Measurements from ENCODE around the gene L1CAM.

DNA sequence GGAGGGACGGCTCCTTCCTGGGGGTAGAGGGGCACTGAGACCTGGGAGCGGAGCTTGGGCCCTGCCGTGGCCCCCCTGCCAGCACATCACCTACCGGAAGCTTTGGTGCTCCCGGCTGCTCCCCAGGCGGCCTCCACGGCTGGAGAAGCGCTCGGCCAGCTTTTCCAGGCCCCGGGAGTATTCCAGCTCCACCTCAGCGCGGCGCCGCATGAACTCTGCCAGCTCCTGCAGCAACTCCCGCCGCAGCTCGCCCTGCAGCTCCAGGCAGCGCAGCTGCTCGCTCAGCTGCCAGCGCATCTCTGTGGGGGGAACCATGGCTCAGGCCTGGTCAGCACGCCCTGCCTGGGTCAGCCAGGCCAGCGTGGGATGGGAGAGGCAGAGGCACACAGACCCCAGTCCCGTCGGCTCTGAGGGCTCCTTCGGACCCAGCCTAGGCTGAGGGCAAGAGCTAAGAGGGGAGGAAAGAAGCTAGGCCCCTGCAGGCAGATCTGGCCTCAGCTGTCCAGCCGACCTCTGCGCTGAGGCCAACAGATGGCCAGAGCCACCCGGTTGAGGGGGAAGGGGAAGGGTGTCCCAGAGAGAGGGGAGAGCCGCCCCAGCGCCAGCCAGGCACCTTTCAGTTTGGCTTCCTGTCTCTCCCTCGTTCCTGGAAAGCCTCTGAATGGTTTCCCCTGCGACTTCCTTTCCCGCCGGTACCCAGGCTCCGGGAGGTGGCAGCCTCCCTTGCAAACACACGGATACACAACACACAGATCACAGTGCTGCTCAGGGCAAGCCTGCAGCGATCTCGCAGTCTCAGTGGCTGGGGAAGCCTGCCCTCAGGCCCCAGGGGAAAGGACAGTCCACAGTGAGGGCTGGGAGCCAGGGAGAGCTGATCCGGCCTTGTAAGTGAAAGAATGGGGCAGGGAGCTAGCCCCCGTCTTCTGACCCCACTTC is 35.8 kb upstream of the L1CAM start:
- TF ChIP-seq CTCF (IDR thresholded peaks at IDR 0.05): no peak
- no peak for TF ChIP-seq JUNB (IDR thresholded peaks at IDR 0.05)
- TF ChIP-seq POLR2AphosphoS2 (conservative IDR thresholded peaks at IDR 0.05; ENCODE audit: low read length): no peak
- no peak for TF ChIP-seq BCL3 (IDR thresholded peaks at IDR 0.05)
- TF ChIP-seq, protein P1, sequence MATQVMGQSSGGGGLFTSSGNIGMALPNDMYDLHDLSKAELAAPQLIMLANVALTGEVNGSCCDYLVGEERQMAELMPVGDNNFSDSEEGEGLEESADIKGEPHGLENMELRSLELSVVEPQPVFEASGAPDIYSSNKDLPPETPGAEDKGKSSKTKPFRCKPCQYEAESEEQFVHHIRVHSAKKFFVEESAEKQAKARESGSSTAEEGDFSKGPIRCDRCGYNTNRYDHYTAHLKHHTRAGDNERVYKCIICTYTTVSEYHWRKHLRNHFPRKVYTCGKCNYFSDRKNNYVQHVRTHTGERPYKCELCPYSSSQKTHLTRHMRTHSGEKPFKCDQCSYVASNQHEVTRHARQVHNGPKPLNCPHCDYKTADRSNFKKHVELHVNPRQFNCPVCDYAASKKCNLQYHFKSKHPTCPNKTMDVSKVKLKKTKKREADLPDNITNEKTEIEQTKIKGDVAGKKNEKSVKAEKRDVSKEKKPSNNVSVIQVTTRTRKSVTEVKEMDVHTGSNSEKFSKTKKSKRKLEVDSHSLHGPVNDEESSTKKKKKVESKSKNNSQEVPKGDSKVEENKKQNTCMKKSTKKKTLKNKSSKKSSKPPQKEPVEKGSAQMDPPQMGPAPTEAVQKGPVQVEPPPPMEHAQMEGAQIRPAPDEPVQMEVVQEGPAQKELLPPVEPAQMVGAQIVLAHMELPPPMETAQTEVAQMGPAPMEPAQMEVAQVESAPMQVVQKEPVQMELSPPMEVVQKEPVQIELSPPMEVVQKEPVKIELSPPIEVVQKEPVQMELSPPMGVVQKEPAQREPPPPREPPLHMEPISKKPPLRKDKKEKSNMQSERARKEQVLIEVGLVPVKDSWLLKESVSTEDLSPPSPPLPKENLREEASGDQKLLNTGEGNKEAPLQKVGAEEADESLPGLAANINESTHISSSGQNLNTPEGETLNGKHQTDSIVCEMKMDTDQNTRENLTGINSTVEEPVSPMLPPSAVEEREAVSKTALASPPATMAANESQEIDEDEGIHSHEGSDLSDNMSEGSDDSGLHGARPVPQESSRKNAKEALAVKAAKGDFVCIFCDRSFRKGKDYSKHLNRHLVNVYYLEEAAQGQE (IDR thresholded peaks at IDR 0.05): no peak
- TF ChIP-seq POLR2A (IDR thresholded peaks at IDR 0.05; ENCODE audit: low read length): no peak
